ENCODE results near the gene SPINK1.

GRCh38 chr5:147842869-147843268 is 11.4 kb upstream of the SPINK1 start:
- TF ChIP-seq CTCF (IDR thresholded peaks at IDR 0.05), result no peak
- no peak for TF ChIP-seq POLR2A (IDR thresholded peaks at IDR 0.05)

Data from lower leg skin (tissue), 3 donors.